NCI-H1092 treated with DMSO at 0.1 percent for 48 hours (cell line): ENCODE measurements around the gene TAS2R40.
"Not testable (repeated sequence)": the region's sequence is repeated elsewhere in the genome, so short reads cannot be mapped to it uniquely, and the experiment has no call there.

ENCODE experiments used
- DNase-seq: peaks from one replicate; lab custom pipeline; 2025; lab: John Stamatoyannopoulos, UW

Gene TAS2R40

GRCh38 chr7:143250199-143250598 lies 28.4 kb downstream of the TAS2R40 start:
- no peak for DNase-seq

- no peak for DNase-seq
Measured at GRCh38 chr7:143250822-143251221, 29.0 kb downstream of the TAS2R40 start.

- no peak for DNase-seq
Measured at GRCh38 chr7:143252006-143252405, 30.2 kb downstream of the TAS2R40 start.

GRCh38 chr7:143255564-143255963 lies 33.7 kb downstream of the TAS2R40 start:
- DNase-seq, result no peak

- no peak for DNase-seq
Measured at GRCh38 chr7:143256325-143256724, 34.5 kb downstream of the TAS2R40 start.

- DNase-seq, result no peak
Measured at GRCh38 chr7:143256932-143257331, 35.1 kb downstream of the TAS2R40 start.

- DNase-seq, result no peak
Measured at GRCh38 chr7:143257501-143257900, 35.7 kb downstream of the TAS2R40 start.

- DNase-seq, result no peak
Measured at GRCh38 chr7:143258831-143259230, 37.0 kb downstream of the TAS2R40 start.

GRCh38 chr7:143259765-143260164 lies 37.9 kb downstream of the TAS2R40 start:
- DNase-seq, result no peak

- DNase-seq, result no peak
Measured at GRCh38 chr7:143261901-143262300, 40.1 kb downstream of the TAS2R40 start.

- DNase-seq, result peak; percentile 70
Measured at GRCh38 chr7:143263266-143264195, 41.7 kb downstream of the TAS2R40 start, which contains the start of gene GSTK1. TSS of gene GSTK1 (plus strand) at chr7:143263441. CDS start at chr7:143263514, 73 bp downstream.

GRCh38 chr7:143264196-143264568 lies 42.3 kb downstream of the TAS2R40 start:
- not testable (repeated sequence) for DNase-seq

- no peak for DNase-seq
Measured at GRCh38 chr7:143265017-143265693, 43.3 kb downstream of the TAS2R40 start.

GRCh38 chr7:143269251-143269650 lies 47.4 kb downstream of the TAS2R40 start:
- DNase-seq, result no peak

- DNase-seq, result no peak
Measured at GRCh38 chr7:143271240-143271639, 49.4 kb downstream of the TAS2R40 start.
